Measurements from ENCODE around the gene DNAJB2.

DNAJB2 gene

GRCh38 chr2:219279151-219279915, at the start of gene DNAJB2:
Gene DNAJB2 (plus strand): TSS chr2:219279366. CDS start chr2:219279834, 468 bp downstream.
- no peaks in the 10 kb centered on the region for H3K9me3 ChIP-seq (ENCODE audit: control insufficient read depth, insufficient read depth, low read length)
- 0 out of 2 replicates have a peak, but pooled peaks cover 1% of the 10 kb centered on the region for H3K36me3 ChIP-seq (ENCODE audit: control insufficient read depth, insufficient read depth, low read length)
- peak within 1 kb of the TSS; percentile 38; the same call in 1 of the 2 replicates for H3K4me3 ChIP-seq (ENCODE audit: low read length)
- peak; percentile 88 for DNase-seq (ENCODE audit: low read depth, low spot score)
- H3K4me1 ChIP-seq (ENCODE audit: control insufficient read depth, insufficient read depth, low read length): peaks cover 7% of the 10 kb centered on the region; the same call in 1 of the 2 replicates
- no peak within 1 kb of the TSS for H3K27ac ChIP-seq (ENCODE audit: low read length)
- no peaks in the 10 kb centered on the region for H3K27me3 ChIP-seq (ENCODE audit: control insufficient read depth, insufficient read depth, low read length)
- WGBS (ENCODE audit: insufficient coverage, insufficient read length): no CpG with 5 or more reads among the region's 65 CpGs

GRCh38 chr2:219230059-219230540, 49.1 kb upstream of the DNAJB2 start:
- Histone ChIP-seq H3K36me3 (ENCODE audit: control insufficient read depth, insufficient read depth, low read length) (peaks cover 8% of the 10 kb centered on the region; the same call in 1 of the 2 replicates), H3K27ac (ENCODE audit: low read length) (no peak overlapping the region), H3K4me1 (ENCODE audit: control insufficient read depth, insufficient read depth, low read length) (0 out of 2 replicates have a peak, but pooled peaks cover 3% of the 10 kb centered on the region), H3K4me3 (ENCODE audit: low read length) (peak overlapping the region; percentile 89), H3K9me3 (ENCODE audit: control insufficient read depth, insufficient read depth, low read length) (no peaks in the 10 kb centered on the region), H3K27me3 (ENCODE audit: control insufficient read depth, insufficient read depth, low read length) (no peaks in the 10 kb centered on the region)
- DNase-seq (ENCODE audit: low read depth, low spot score): no peak
- WGBS (ENCODE audit: insufficient coverage, insufficient read length): no CpG with 5 or more reads among the region's 24 CpGs

- WGBS (ENCODE audit: insufficient coverage, insufficient read length): no CpG with 5 or more reads among the region's 3 CpGs
- H3K9me3 ChIP-seq (ENCODE audit: control insufficient read depth, insufficient read depth, low read length): no peaks in the 10 kb centered on the region
- no peak overlapping the region for H3K4me3 ChIP-seq (ENCODE audit: low read length)
- no peaks in the 10 kb centered on the region for H3K4me1 ChIP-seq (ENCODE audit: control insufficient read depth, insufficient read depth, low read length)
- peaks cover 23% of the 10 kb centered on the region for H3K36me3 ChIP-seq (ENCODE audit: control insufficient read depth, insufficient read depth, low read length)
- H3K27ac ChIP-seq (ENCODE audit: low read length): no peak overlapping the region
- H3K27me3 ChIP-seq (ENCODE audit: control insufficient read depth, insufficient read depth, low read length): no peaks in the 10 kb centered on the region
- no peak for DNase-seq (ENCODE audit: low read depth, low spot score)
These were observed 44.8 kb upstream of the DNAJB2 start for GRCh38 chr2:219234331-219234730.

- Histone ChIP-seq H3K27ac (ENCODE audit: low read length) (no peak overlapping the region), H3K36me3 (ENCODE audit: control insufficient read depth, insufficient read depth, low read length) (no peaks in the 10 kb centered on the region), H3K9me3 (ENCODE audit: control insufficient read depth, insufficient read depth, low read length) (no peaks in the 10 kb centered on the region), H3K4me1 (ENCODE audit: control insufficient read depth, insufficient read depth, low read length) (peaks cover 2% of the 10 kb centered on the region; the same call in 1 of the 2 replicates), H3K4me3 (ENCODE audit: low read length) (no peak overlapping the region), H3K27me3 (ENCODE audit: control insufficient read depth, insufficient read depth, low read length) (no peaks in the 10 kb centered on the region)
- no CpG with 5 or more reads among the region's 28 CpGs for WGBS (ENCODE audit: insufficient coverage, insufficient read length)
- no peak for DNase-seq (ENCODE audit: low read depth, low spot score)
These were observed 35.8 kb upstream of the DNAJB2 start for GRCh38 chr2:219243291-219243761.

GRCh38 chr2:219244789-219245147, 34.4 kb upstream of the DNAJB2 start:
- WGBS (ENCODE audit: insufficient coverage, insufficient read length): no CpG with 5 or more reads among the region's 6 CpGs
- peak overlapping the region; percentile 63; the same call in 1 of the 2 replicates for H3K4me3 ChIP-seq (ENCODE audit: low read length)
- no peaks in the 10 kb centered on the region for H3K27me3 ChIP-seq (ENCODE audit: control insufficient read depth, insufficient read depth, low read length)
- H3K4me1 ChIP-seq (ENCODE audit: control insufficient read depth, insufficient read depth, low read length): peaks cover 2% of the 10 kb centered on the region; the same call in 1 of the 2 replicates
- no peak overlapping the region for H3K27ac ChIP-seq (ENCODE audit: low read length)
- no peaks in the 10 kb centered on the region for H3K36me3 ChIP-seq (ENCODE audit: control insufficient read depth, insufficient read depth, low read length)
- DNase-seq (ENCODE audit: low read depth, low spot score): no peak
- no peaks in the 10 kb centered on the region for H3K9me3 ChIP-seq (ENCODE audit: control insufficient read depth, insufficient read depth, low read length)

- no CpG with 5 or more reads among the region's 46 CpGs for WGBS (ENCODE audit: insufficient coverage, insufficient read length)
- Histone ChIP-seq H3K27ac (ENCODE audit: low read length) (no peak within 1 kb of the TSS), H3K9me3 (ENCODE audit: control insufficient read depth, insufficient read depth, low read length) (no peaks in the 10 kb centered on the region), H3K36me3 (ENCODE audit: control insufficient read depth, insufficient read depth, low read length) (peaks cover under 1% of the 10 kb centered on the region), H3K4me1 (ENCODE audit: control insufficient read depth, insufficient read depth, low read length) (peaks cover 2% of the 10 kb centered on the region; the same call in 1 of the 2 replicates), H3K27me3 (ENCODE audit: control insufficient read depth, insufficient read depth, low read length) (no peaks in the 10 kb centered on the region), H3K4me3 (ENCODE audit: low read length) (peak within 1 kb of the TSS; percentile 63)
- DNase-seq (ENCODE audit: low read depth, low spot score): peak; percentile 88
These were observed 33.8 kb upstream of the DNAJB2 start, which contains the start of the genes GLB1L and STK16 for GRCh38 chr2:219245148-219245898. Gene GLB1L (minus strand): TSS chr2:219245444. CDS start chr2:219243573, 1,871 bp downstream. Gene STK16 (plus strand): TSS chr2:219245479. CDS start chr2:219246000, 521 bp downstream.

GRCh38 chr2:219245899-219246230, 33.3 kb upstream of the DNAJB2 start:
- H3K4me1 ChIP-seq (ENCODE audit: control insufficient read depth, insufficient read depth, low read length): peaks cover 2% of the 10 kb centered on the region; the same call in 1 of the 2 replicates
- no peak for DNase-seq (ENCODE audit: low read depth, low spot score)
- H3K27me3 ChIP-seq (ENCODE audit: control insufficient read depth, insufficient read depth, low read length): no peaks in the 10 kb centered on the region
- H3K36me3 ChIP-seq (ENCODE audit: control insufficient read depth, insufficient read depth, low read length): peaks cover 4% of the 10 kb centered on the region
- H3K27ac ChIP-seq (ENCODE audit: low read length): no peak overlapping the region
- no CpG with 5 or more reads among the region's 10 CpGs for WGBS (ENCODE audit: insufficient coverage, insufficient read length)
- H3K4me3 ChIP-seq (ENCODE audit: low read length): peak overlapping the region; percentile 63; the same call in 1 of the 2 replicates
- no peaks in the 10 kb centered on the region for H3K9me3 ChIP-seq (ENCODE audit: control insufficient read depth, insufficient read depth, low read length)

- H3K4me3 ChIP-seq (ENCODE audit: low read length): no peak overlapping the region
- no peak overlapping the region for H3K27ac ChIP-seq (ENCODE audit: low read length)
- H3K27me3 ChIP-seq (ENCODE audit: control insufficient read depth, insufficient read depth, low read length): no peaks in the 10 kb centered on the region
- WGBS (ENCODE audit: insufficient coverage, insufficient read length): no CpG with 5 or more reads among the region's 10 CpGs
- peaks cover 2% of the 10 kb centered on the region; the same call in 1 of the 2 replicates for H3K4me1 ChIP-seq (ENCODE audit: control insufficient read depth, insufficient read depth, low read length)
- no peak for DNase-seq (ENCODE audit: low read depth, low spot score)
- no peaks in the 10 kb centered on the region for H3K9me3 ChIP-seq (ENCODE audit: control insufficient read depth, insufficient read depth, low read length)
- H3K36me3 ChIP-seq (ENCODE audit: control insufficient read depth, insufficient read depth, low read length): peaks cover 4% of the 10 kb centered on the region
These were observed 32.6 kb upstream of the DNAJB2 start for GRCh38 chr2:219246559-219246958.

- DNase-seq (ENCODE audit: low read depth, low spot score): no peak
- Histone ChIP-seq H3K9me3 (ENCODE audit: control insufficient read depth, insufficient read depth, low read length) (no peaks in the 10 kb centered on the region), H3K27ac (ENCODE audit: low read length) (no peak overlapping the region), H3K27me3 (ENCODE audit: control insufficient read depth, insufficient read depth, low read length) (no peaks in the 10 kb centered on the region), H3K36me3 (ENCODE audit: control insufficient read depth, insufficient read depth, low read length) (peaks cover 4% of the 10 kb centered on the region), H3K4me1 (ENCODE audit: control insufficient read depth, insufficient read depth, low read length) (peaks cover 5% of the 10 kb centered on the region), H3K4me3 (ENCODE audit: low read length) (no peak overlapping the region)
- no CpG with 5 or more reads among the region's 17 CpGs for WGBS (ENCODE audit: insufficient coverage, insufficient read length)
These were observed 31.2 kb upstream of the DNAJB2 start for GRCh38 chr2:219247678-219248642.

All from iPS DF 6.9 (cell line).